Lower leg skin (tissue), 3 donors: ENCODE results near the gene TIMP2.

Experiments used
- CTCF ChIP-seq, 3 donors: fragments of 450-650 bp; IDR thresholded peaks; one replicate each; pipeline ENCODE4 v1.5.1; 2016; ENCODE audit warnings: antibody characterized with exemption in 3 of 3, mild to moderate bottlenecking in 3 of 3, moderate library complexity in 2 of 3
- POLR2A ChIP-seq, 2 donors: fragments of 450-650 bp; IDR thresholded peaks; one replicate each; pipeline ENCODE4 v1.6.1; 2016 to 2017; ENCODE audit warnings: antibody characterized with exemption in 2 of 2, mild to moderate bottlenecking in 1 of 2, moderate library complexity in 1 of 2

DNA sequence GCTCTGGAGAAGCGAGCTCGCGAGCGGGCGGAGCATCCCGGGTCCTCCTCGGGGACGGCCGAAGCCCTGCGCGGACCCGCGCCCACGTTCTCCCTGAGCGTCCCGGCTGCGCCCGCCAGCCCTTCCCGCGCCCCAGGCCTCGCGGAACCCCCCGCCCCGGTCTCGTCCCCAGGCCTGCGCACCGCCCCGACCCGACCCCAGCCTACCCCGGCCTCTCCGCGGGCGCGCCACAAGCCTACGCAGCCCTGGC is 84.7 kb downstream of the TIMP2 start:
- TF ChIP-seq POLR2A (IDR thresholded peaks at IDR 0.05) (no peak), CTCF (IDR thresholded peaks at IDR 0.05) (no peak)
